Measurements from ENCODE around the gene RBM26.

The RBM26 gene

DNA sequence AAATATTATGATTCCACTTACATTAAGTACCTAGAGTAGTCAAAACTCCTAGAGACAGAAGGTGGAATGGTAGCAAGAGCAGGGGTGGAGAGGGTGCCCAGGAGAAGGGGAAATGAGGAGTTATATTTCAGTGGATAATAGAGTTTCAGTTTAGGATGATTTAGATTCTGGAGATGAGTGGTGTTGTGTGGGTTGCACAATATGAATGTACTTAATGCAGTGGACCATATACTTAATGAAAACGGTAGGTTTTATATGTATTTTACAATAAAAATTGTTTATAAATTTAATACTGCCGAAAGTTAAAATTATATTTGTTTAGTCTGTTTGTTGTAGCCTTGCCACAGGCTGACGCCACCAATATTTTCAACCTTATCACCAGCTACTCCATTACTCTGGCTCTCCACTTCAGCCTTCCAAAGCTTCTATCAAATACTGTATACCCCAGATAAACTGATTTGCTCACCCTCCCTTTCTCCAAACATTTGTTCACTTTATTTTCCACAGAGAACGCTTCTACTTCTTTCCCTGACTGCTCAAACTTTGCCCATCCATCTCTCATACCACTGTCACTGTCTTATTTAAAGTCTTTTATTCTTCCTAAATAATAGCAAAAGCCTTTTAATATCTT lies 1.4 kb upstream of the RBM26 start:
- H3K4me3 ChIP-seq (ENCODE audit: low read depth, low read length): no peak overlapping the region
- no peak for DNase-seq (ENCODE audit: low read depth)
- TF ChIP-seq, protein P1, sequence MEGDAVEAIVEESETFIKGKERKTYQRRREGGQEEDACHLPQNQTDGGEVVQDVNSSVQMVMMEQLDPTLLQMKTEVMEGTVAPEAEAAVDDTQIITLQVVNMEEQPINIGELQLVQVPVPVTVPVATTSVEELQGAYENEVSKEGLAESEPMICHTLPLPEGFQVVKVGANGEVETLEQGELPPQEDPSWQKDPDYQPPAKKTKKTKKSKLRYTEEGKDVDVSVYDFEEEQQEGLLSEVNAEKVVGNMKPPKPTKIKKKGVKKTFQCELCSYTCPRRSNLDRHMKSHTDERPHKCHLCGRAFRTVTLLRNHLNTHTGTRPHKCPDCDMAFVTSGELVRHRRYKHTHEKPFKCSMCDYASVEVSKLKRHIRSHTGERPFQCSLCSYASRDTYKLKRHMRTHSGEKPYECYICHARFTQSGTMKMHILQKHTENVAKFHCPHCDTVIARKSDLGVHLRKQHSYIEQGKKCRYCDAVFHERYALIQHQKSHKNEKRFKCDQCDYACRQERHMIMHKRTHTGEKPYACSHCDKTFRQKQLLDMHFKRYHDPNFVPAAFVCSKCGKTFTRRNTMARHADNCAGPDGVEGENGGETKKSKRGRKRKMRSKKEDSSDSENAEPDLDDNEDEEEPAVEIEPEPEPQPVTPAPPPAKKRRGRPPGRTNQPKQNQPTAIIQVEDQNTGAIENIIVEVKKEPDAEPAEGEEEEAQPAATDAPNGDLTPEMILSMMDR (conservative IDR thresholded peaks at IDR 0.05; ENCODE audit: low read depth, low read length): no peak

DNA sequence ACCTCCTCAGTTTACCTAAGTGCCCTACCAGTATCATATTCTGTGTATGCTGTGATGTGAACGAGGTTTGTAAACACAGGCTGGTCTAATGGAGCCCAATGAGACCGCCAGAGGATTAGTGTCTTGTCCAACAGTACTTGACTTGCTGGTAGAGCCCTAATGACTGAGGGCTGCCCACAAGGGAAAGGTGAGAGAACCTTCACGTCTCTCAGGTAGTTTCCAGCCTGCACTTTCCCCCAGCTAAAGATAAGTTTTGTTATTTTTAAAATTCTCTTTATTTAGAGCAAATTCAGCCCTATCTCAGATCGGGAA lies 498 bp upstream of the RBM26 start:
- no peak for DNase-seq (ENCODE audit: low read depth)
- TF ChIP-seq, protein P1 (conservative IDR thresholded peaks at IDR 0.05; ENCODE audit: low read depth, low read length): no peak
- peak overlapping the region; percentile 85 for H3K4me3 ChIP-seq (ENCODE audit: low read depth, low read length)

DNA sequence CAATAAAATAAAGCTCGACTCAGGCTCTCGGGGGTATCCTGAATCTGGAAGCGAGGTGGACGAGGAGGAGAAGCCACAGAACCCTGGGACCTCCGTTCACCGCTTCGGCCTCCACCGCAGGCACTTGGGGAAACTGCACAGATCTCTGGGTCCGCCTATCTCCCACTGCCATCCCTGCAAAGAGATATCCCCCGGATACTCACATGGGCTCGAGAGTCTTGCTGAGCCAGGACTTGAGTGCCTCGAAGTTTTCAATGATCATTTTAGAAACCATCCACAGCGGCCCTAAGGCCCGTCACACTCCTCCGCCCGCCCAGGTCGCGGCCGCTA lies 589 bp downstream of the RBM26 start:
- TF ChIP-seq, protein P1 (conservative IDR thresholded peaks at IDR 0.05; ENCODE audit: low read depth, low read length): no peak
- peak overlapping the region; percentile 85 for H3K4me3 ChIP-seq (ENCODE audit: low read depth, low read length)
- DNase-seq (ENCODE audit: low read depth): peak; percentile 32

DNA sequence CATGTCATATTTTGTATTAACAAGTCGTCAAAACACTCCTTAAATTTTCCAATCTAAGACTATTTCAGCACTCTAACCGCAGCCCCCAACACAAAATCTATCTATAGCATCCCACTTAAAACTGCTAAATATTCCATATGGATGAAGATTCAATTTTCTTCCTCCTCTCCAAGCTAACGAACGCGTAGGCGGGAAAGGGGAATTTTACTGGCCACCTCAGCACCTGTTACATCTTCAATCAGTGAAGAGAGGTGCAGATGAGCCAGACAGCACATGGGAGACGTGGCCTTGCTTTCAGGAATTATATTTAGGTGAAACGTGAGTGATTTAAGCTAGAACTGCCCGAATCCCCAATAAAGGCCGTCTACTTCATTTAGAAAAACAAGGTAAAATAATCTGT lies 1.1 kb downstream of the RBM26 start:
- TF ChIP-seq, protein P1 (conservative IDR thresholded peaks at IDR 0.05; ENCODE audit: low read depth, low read length): no peak
- no peak for DNase-seq (ENCODE audit: low read depth)
- H3K4me3 ChIP-seq (ENCODE audit: low read depth, low read length): peak overlapping the region; percentile 85

DNA sequence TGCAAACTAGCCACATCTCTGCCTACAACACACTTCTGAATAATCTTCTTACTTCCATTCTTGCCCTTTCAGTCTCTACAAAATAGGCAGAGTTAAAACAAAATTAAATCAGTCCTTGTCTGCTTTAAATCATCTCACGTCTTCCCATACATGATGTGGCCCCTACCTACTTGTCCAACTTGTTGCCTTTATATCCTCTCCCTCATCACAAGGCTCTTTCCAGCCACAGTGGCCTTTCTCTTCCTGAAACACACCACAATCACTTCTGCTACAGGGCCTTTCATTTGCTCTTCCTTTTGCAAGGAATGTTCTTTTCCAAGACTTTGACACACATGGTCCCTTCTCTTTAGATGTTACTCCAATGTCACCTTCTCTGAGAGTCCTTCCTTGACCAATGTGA lies 1.7 kb downstream of the RBM26 start:
- TF ChIP-seq, protein P1 (conservative IDR thresholded peaks at IDR 0.05; ENCODE audit: low read depth, low read length): no peak
- peak overlapping the region; percentile 85 for H3K4me3 ChIP-seq (ENCODE audit: low read depth, low read length)
- DNase-seq (ENCODE audit: low read depth): no peak

DNA sequence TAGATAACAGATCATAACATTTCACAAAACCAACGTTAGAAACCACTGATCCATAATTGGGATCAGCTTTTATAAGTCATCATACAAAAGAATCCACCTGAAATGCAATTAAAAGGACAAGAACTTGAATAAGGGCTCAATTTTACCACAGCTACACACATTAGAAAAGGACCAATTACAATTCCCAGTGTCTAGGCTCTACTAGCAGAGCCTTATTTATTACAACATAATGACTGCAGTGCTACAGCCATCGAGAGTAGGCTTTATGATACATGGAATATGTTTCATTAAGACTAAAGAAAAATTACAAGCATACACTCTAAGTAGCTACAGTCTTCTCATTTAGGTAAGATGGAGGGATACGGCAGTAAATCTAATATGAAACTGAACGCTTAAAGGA lies 2.9 kb downstream of the RBM26 start:
- no peak for DNase-seq (ENCODE audit: low read depth)
- TF ChIP-seq, protein P1 (conservative IDR thresholded peaks at IDR 0.05; ENCODE audit: low read depth, low read length): no peak
- H3K4me3 ChIP-seq (ENCODE audit: low read depth, low read length): no peak overlapping the region

DNA sequence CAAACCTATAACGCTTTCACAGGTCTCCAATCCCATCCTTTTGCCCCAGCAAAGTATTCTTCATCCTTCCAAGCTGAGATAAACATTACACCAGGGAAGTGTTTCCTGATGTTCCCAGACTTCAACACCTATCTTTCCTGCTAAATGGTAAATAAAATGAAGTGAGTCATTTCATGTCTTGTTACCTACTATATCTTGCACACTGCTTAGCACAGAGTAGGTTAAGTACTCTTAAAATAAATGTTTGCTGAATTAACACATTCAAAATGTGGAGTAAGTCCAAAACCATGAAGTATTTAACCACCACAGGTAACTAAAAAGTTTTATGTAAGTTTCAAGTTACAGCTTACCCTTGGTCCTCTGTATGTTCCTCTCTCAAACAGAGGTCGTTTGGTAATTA lies 3.4 kb downstream of the RBM26 start:
- no peak overlapping the region for H3K4me3 ChIP-seq (ENCODE audit: low read depth, low read length)
- no peak for DNase-seq (ENCODE audit: low read depth)

More for the DNA sequence above, 3.4 kb downstream of the RBM26 start:
- TF ChIP-seq, protein P1 (conservative IDR thresholded peaks at IDR 0.05; ENCODE audit: low read depth, low read length): no peak

Measured in choroid plexus epithelial cell (primary cell).